Kidney epithelial cell (primary cell): ENCODE results near the gene NUAK1. TPM values are rescaled to one million over a fixed set of nuclear protein-coding genes. Genes with fewer than 3 reads are reported as not detected.

Source experiments
- DNase-seq: peaks from one replicate; pipeline ENCODE4 v3.0.0-alpha.2; 2010; ENCODE audit warnings: low read depth
- H3K27me3 ChIP-seq: 2 replicates; pipeline ENCODE4 v1.6.0; 2011; ENCODE audit warnings: low read length; ENCODE audit not compliant: control insufficient read depth, insufficient read depth
- H3K36me3 ChIP-seq: 2 replicates; pipeline ENCODE4 v1.5.1; 2011; ENCODE audit warnings: low read length; ENCODE audit not compliant: control insufficient read depth, insufficient read depth
- H3K4me3 ChIP-seq: 2 replicates; pipeline ENCODE4 v1.5.1; 2011; ENCODE audit warnings: low read depth, mild to moderate bottlenecking, control low read depth, low read length
- CTCF ChIP-seq: IDR thresholded peaks from 2 replicates; pipeline ENCODE4 v1.5.1; 2011; ENCODE audit warnings: mild to moderate bottlenecking, moderate library complexity, low read length, control low read depth, inconsistent platforms; ENCODE audit not compliant: insufficient read depth, poor library complexity, severe bottlenecking
- total RNA-seq: library from RNA; depleted of rRNA; stranded (reverse); fragments of >200 nt; gene quantifications from 2 replicates; pipeline ENCODE4 v1.2.3, GENCODE V29; 2015

The NUAK1 gene
- total RNA-seq, 1 donor from 2014 or later = 38.2 TPM

DNA sequence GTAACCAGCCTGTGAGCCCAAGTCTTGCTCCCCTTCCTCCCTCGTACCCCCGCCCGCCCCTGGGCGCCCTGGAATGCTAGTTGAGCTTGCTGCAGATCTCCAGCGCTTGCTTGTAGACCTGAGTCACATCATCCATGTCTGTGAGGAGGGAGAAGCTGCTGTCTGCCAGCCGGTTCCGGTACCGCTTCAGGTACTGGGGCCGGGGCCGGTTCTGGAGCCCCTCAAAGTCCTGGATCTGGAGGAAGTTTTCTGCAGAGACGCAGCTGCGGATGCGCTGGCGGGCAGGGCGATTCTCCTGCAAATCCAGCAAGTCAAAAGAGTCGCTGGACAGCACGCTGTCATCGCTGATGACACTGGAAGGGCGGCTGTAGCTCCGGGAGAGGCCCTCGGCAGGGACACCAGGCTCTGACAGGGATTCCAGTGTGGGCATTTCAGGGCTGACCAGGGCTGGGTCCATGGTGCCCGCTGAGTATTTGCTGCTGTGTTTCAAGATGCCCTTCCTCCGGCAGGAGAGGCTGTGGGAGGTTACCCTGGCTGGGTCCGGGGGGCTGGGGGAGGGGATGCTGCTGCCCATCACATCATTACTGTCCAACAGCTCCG is 71.9 kb downstream of the NUAK1 start:
- H3K36me3 ChIP-seq = peaks cover 3% of the 10 kb centered on the region
- no peak for TF ChIP-seq CTCF
- H3K4me3 ChIP-seq = no peak overlapping the region
- no peaks in the 10 kb centered on the region for H3K27me3 ChIP-seq
- DNase-seq = no peak

- no peak overlapping the region for H3K4me3 ChIP-seq
- peaks cover 3% of the 10 kb centered on the region for H3K36me3 ChIP-seq
- no peak for DNase-seq
- no peaks in the 10 kb centered on the region for H3K27me3 ChIP-seq
- TF ChIP-seq CTCF = no peak
Observed at GRCh38 chr12:106066051-106066705, 72.6 kb downstream of the NUAK1 start.

DNA sequence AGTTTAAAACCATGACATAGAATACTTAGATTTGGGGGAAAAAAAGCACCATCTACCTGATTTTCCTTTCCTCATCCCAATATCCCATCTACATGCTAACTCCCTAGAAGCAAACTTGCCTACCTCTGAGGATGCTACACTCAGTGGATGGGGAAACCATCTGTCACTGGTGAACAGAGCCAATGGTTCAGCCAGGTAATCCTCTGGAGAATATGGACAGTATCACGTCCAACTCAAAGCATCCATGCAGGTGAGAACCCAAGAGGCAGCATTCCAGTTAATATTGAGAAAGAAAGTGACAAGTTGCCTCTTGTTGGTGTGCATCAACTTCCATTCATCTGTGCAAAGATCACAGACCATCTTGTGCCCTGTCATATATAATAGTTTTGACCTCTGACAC is 73.2 kb downstream of the NUAK1 start:
- no peak for DNase-seq
- TF ChIP-seq CTCF = no peak
- H3K4me3 ChIP-seq = no peak overlapping the region
- H3K36me3 ChIP-seq = peaks cover 3% of the 10 kb centered on the region
- H3K27me3 ChIP-seq = no peaks in the 10 kb centered on the region

DNA sequence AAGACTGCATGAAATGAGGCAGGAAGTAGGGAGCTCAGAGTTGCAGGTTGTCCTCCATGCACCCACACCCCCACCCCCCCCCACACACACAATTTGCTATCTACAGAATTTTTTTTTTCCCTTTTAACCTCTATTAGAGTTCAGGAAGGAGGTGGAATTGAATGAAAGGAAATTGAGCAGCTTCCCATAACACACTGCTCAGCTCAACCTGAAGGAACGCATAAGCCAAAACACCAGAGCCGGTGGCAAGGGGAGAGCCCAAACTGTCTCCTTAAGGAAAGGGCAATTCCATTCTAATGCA is 74.1 kb downstream of the NUAK1 start:
- no peaks in the 10 kb centered on the region for H3K27me3 ChIP-seq
- H3K4me3 ChIP-seq = no peak overlapping the region
- no peak for TF ChIP-seq CTCF
- no peak for DNase-seq
- peaks cover 3% of the 10 kb centered on the region for H3K36me3 ChIP-seq

DNA sequence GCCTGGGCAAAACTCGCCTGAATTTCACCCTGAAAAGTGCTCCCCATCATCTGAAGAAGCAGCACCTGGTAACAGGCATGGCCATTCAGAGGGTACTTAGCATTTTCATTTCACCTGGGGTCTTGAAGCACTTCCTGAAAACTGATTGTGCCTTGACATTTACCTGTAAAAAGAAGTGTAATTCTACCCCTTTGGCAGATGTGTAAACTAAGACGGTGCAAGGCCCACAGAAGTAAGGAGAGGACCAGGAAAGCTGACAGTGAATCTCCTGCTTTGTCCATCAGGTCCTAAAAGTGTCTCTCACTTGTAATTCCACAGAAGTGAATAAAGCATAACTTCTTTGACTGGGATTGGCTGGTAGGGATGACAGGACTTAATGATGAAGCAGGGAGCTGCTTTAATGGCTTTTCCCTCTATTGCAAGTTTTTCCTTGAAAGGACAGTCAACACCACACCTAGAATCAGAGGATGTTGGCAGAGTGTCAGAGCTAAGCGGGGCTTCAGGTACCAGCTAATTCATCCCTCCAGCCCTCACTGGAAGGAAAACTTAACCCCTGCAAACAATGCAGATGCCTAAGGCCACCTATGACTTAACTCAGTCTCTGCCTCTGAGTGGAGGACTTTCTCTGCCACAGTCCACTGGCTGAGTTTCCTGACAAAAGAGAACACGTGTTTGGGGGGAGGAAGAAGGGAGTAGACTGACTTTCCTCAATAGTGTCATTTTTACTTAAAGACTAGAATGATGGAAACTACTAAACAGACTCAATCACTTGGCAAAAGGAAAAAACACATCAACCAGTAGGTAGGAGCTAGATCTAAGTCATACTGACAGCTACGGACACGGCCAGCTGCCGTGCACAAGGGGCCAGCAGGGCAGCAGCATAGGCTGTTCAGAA is 74.7 kb downstream of the NUAK1 start:
- no peak for TF ChIP-seq CTCF
- no peak overlapping the region for H3K4me3 ChIP-seq
- no peaks in the 10 kb centered on the region for H3K27me3 ChIP-seq
- H3K36me3 ChIP-seq = peaks cover 3% of the 10 kb centered on the region
- no peak for DNase-seq
